Psoas muscle (tissue), 8 donors: ENCODE results near the gene COPZ2. TPM values are rescaled to one million over a fixed set of nuclear protein-coding genes. Genes with fewer than 3 reads are reported as not detected.
"Not testable (repeated sequence)": the region's sequence is repeated elsewhere in the genome, so short reads cannot be mapped to it uniquely, and the experiment has no call there.

ENCODE experiments used
- ATAC-seq, 4 donors: fragments of 200-7000 bp; cut with Tn5 transposase; one replicate each; pipeline ENCODE4 v1.9.1; 2020; ENCODE audit warnings: moderate library complexity in 3 of 4, mild to moderate bottlenecking in 2 of 4
- DNase-seq, 2 donors: peaks; one replicate each; pipeline ENCODE4 v3.0.0-alpha.2; 2020
- H3K27ac ChIP-seq: fragments of 200-600 bp; one replicate; pipeline ENCODE4 v1.8.0; 2022
- H3K27me3 ChIP-seq, 3 donors: fragments of 200-600 bp in 1 of 3; one replicate each; pipeline versions ENCODE4 v1.6.1 to v1.8.0; 2013 to 2022; ENCODE audit warnings: low read length in 2 of 3, mild to moderate bottlenecking in 2 of 3, moderate library complexity in 1 of 3; ENCODE audit not compliant: insufficient read depth in 3 of 3
- H3K36me3 ChIP-seq, 2 donors: fragments of 200-600 bp in 1 of 2; one replicate each; pipeline versions ENCODE4 v1.6.1 to v1.8.0; 2013 to 2022; ENCODE audit warnings: low read depth in 1 of 2, mild to moderate bottlenecking in 1 of 2, moderate library complexity in 1 of 2; ENCODE audit not compliant: insufficient read depth in 1 of 2
- H3K4me1 ChIP-seq: fragments of 200-600 bp; one replicate; pipeline ENCODE4 v1.8.0; 2022
- H3K4me3 ChIP-seq: fragments of 200-600 bp; one replicate; pipeline ENCODE4 v1.8.0; 2022; ENCODE audit warnings: mild to moderate bottlenecking
- H3K9me3 ChIP-seq: fragments of 200-600 bp; one replicate; pipeline ENCODE4 v1.8.0; 2022
- CTCF ChIP-seq: fragments of 200-600 bp; IDR thresholded peaks from one replicate; pipeline ENCODE4 v1.8.0; 2022; ENCODE audit warnings: antibody characterized with exemption
- WGBS, 3 donors: extraction: QIAGEN DNeasy Blood & Tissue Kit; methylation state at CpG; one replicate each; pipeline versions ENCODE4 v1.1.6 to v1.1.7; 2013; 5-methylcytosine and 5-hydroxymethylcytosine counted together
- intact Hi-C, 2 donors: fragments of 100-400 bp; cut with DNase I; formaldehyde crosslinking; loops; one replicate each; pipeline versions ENCODE4 v1.11.0 to v1.14.2; 2022
- polyA plus RNA-seq, 3 donors: library from polyadenylated mRNA; stranded (reverse); fragments of 200-250 nt; gene quantifications; one replicate each; pipeline ENCODE4 v1.2.3, GENCODE V29; 2013
- total RNA-seq, 4 donors: library from RNA; stranded (reverse); fragmentation: NEBNext Ultra II Directional in 2 of 4; extraction: Animal tissue kit (Norgen Biotek cat#: 25700) in 2 of 4; gene quantifications; one replicate each; pipeline versions ENCODE4 v1.2.1 to v1.2.4, GENCODE V29; 2021 to 2023
- donor health status: healthy with polysubstance abuse.
- donor health status: DM: no; HTN: no; CAD: no; lungs with moderate emphysema.
- donor health status: Bipolar disorder and iron deficiency.
- donor health status: healthy.
- donor health status: DM: yes; HTN: yes; CAD: no.
- donor health status: DM: no; HTN: no; CAD: no.
- donor health status: DM: no; HTN: no; CAD: no.
- donor health status: DM: yes; HTN: yes; CAD: no.

COPZ2 gene
- total and polyA plus RNA-seq, 7 donors = 16.8 to 130 (median 56.4) TPM

- Histone ChIP-seq H3K4me1 (peaks cover 28% of the 10 kb centered on the region), H3K9me3 (no peaks in the 10 kb centered on the region), H3K4me3 (no peak overlapping the region), H3K27ac (peak overlapping the region; percentile 38), H3K36me3 (no peaks in the 10 kb centered on the region), H3K27me3 (no peaks in the 10 kb centered on the region)
- no peak for DNase-seq
- no peak for TF ChIP-seq CTCF
- WGBS, 3 donors = 53 to 85% (median 82%) methylated on average over 2 of the region's 2 CpGs
- intact Hi-C loops = no loop called here
- no peak for ATAC-seq
These were observed 5.6 kb upstream of the COPZ2 start for GRCh38 chr17:48043176-48043575.

GRCh38 chr17:48038687-48039086 lies 1.1 kb upstream of the COPZ2 start:
- Histone ChIP-seq H3K27me3 (no peaks in the 10 kb centered on the region), H3K4me1 (peaks cover 15% of the 10 kb centered on the region), H3K27ac (peak overlapping the region; percentile 90), H3K36me3 (no peaks in the 10 kb centered on the region), H3K4me3 (peak overlapping the region; percentile 88), H3K9me3 (no peaks in the 10 kb centered on the region)
- intact Hi-C loops = no loop called here
- TF ChIP-seq CTCF = no peak
- DNase-seq (no peak), ATAC-seq (no peak)
- 93 to 95% (median 94%) methylated on average over 2 of the region's 2 CpGs for WGBS, 3 donors

- Histone ChIP-seq H3K4me1 (peaks cover 15% of the 10 kb centered on the region), H3K4me3 (peak overlapping the region; percentile 88), H3K27ac (peak overlapping the region; percentile 90), H3K27me3 (no peaks in the 10 kb centered on the region), H3K9me3 (no peaks in the 10 kb centered on the region), H3K36me3 (peaks cover 0 to 5% of the 10 kb centered on the region in 2 donors)
- intact Hi-C loops = no loop called here
- DNase-seq (no peak), ATAC-seq (peak in 3 of 4 donors; percentile 3 to 11 (median 5))
- TF ChIP-seq CTCF = no peak
- 7 to 25% (median 14%) methylated on average over 7 to 19 of the region's 19 CpGs for WGBS, 3 donors
These were observed 284 bp upstream of the COPZ2 start for GRCh38 chr17:48037838-48038323.

GRCh38 chr17:48036693-48037035 lies 933 bp downstream of the COPZ2 start:
- TF ChIP-seq CTCF = no peak
- WGBS, 3 donors = 33 to 62% (median 37%) methylated on average over 6 of the region's 6 CpGs

GRCh38 chr17:48034734-48035133 lies 2.9 kb downstream of the COPZ2 start:
- H3K27ac ChIP-seq, H3K27me3 ChIP-seq, DNase-seq, H3K9me3 ChIP-seq, H3K4me3 ChIP-seq, intact Hi-C loops, ATAC-seq: not testable (repeated sequence)
- 82 to 91% (median 88%) methylated on average over 12 of the region's 12 CpGs for WGBS, 3 donors
- Histone ChIP-seq H3K36me3 (peaks cover 0 to 20% of the 10 kb centered on the region in 2 donors), H3K4me1 (peaks cover 15% of the 10 kb centered on the region)

More at GRCh38 chr17:48036693-48037035, 933 bp downstream of the COPZ2 start:
- Histone ChIP-seq H3K4me3 (peak overlapping the region; percentile 88), H3K36me3 (peaks cover 0 to 17% of the 10 kb centered on the region in 2 donors), H3K27ac (peak overlapping the region; percentile 90), H3K4me1 (peaks cover 15% of the 10 kb centered on the region), H3K27me3 (no peaks in the 10 kb centered on the region), H3K9me3 (no peaks in the 10 kb centered on the region)
- ATAC-seq = peak in 1 of 4 donors; percentile 10
- intact Hi-C loops = no loop called here
- no peak for DNase-seq
